HG03457 (cell line): ENCODE data around the gene SOX12.

Experiments
- ATAC-seq: cut with Tn5 transposase; IDR thresholded peaks from one replicate; pipeline ENCODE4 v1.9.1; 2021; ENCODE audit warnings: moderate number of reproducible peaks; ENCODE audit not compliant: unreplicated experiment

The SOX12 gene

DNA sequence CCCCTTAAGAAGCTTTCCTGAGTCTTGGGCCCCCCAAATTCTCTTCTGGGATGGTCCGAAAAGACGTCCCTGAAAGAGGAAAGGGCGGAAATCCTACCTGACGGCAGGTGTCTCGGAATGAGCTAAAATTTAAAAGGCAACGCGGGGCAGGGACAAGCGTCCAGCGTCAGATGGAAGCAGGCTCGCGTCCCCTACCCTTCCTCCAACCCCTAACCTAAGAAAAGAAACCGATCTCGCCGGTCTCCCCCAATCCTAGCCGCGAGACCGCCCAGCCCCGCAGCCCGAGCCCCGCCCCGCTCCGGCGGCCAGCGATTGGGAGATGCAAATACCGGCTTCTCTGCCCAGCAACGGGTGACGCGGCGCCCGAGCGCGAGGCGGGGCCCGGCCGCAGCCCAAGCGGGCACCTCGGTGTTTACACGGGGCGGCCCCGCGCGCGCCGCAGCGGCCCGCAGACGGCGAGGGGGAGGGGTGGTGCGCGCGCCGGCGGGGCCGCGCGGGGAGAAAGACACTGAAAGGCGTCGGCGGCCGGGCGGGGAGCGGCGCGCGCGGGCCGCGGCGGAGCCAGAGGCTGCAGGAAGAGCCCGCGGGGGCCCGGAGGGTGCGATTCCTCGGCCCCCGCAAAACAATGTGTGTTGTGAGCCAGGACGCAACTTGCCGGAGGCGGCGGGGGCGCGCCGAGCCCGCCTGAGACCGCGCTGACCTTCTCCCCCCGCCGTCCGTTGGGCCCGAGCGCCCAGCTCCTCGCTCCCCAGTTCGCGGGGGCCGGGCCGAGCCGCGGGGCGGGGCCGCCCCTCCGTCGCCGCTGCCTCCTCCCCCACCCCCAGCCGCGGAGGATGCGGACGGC, at the start of gene SOX12:
Gene SOX12, plus strand, starts transcription at position 508 of the 844 bp plus-strand sequence. CDS start 373 bp downstream, outside the sequence.
- ATAC-seq = peak; percentile 59

DNA sequence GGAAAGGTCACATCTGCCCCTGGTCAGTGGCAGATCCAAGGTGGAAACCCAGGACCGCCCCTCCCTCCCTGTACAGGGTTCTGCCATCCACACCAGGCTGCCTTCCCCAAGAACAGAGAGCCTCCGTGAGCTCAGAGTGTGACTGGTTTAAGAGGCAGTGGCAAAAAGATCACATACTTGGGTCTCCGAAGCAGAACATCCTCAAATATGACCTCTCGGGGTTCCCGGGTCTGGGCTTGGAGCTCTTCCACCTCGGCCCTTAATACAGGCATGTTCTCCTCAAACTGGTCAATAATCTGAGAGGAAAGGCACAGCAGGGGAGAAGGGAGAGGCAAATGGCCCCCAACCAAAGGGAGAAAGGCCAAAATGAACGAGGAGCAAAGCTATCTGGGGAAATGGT, 49.6 kb upstream of the SOX12 start:
- ATAC-seq = no peak

- no peak for ATAC-seq
Measured at GRCh38 chr20:276620-277495, 48.5 kb upstream of the SOX12 start.

DNA sequence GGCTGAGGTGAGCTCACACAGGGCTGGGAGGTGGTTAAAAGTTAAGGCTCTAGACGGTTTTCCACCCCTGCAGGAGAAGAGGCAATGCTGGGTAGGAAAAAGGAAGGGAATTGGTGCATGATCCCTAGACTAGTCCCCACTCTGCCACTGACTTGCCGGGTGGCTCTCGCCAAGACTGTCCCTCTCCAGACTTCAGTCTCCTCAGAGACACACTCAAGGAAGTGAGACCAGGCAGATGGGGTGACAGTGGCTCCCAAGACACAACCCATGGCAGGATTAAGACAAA, 47.9 kb upstream of the SOX12 start:
- ATAC-seq = no peak

DNA sequence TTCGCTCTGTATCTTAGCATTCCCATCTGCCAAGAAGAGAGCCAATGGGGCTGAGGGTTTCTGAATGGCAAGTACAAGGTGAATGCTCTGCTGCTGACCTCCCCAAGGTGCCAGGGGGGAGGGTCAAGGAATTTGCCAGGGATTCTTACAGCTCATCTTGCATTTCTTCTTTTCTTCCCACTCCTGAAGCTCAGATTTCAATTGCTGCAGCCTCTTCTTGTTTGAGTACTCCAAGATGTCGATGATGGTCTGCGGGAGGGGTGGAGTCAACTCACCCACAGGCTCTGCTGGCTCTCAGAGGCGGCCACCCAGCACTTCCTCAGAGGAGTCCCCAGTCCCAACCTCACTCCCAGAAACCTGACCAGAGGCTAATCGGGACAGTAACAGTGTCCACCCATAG, 47.2 kb upstream of the SOX12 start:
- ATAC-seq = no peak

GRCh38 chr20:278607-279571, 46.5 kb upstream of the SOX12 start:
- no peak for ATAC-seq

DNA sequence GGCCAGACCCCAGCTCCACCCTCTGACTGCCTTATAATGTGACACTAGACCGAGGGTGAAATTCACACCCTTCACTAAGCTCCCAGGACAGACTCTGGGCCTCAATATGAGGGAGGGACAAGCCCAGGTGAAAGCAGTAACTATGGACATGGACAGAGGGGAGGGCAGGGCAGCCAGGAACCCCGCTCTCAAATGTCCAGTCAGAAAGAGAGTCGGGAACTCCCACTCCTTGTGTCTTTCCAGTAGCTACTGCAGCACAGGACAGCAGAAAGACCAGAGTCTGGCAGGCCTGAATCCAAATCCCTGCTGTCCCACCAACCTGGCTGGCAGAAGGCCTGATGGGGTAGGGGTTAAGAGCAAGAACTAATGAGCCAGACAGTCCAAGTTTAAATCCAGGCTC, 41.2 kb upstream of the SOX12 start:
- ATAC-seq = no peak

DNA sequence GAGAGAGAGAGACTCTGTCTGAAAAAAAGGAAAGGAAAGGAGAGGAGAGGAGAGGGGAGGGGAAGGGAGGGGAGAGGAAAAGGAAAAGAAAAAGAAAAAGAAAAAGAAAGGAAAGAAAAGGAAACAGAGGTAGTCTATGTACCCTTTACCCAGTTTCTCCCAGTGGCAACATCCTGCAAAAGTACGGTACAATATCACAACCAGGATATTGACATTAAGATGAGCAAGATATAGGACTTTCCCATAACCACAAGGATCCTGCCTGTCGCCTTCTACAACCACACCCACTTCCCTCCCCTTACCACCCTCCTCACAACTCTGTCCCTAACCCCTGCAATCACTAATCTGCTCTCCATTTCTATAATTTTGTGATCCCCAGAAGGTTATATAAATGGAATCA, 38.8 kb upstream of the SOX12 start:
- no peak for ATAC-seq

GRCh38 chr20:288956-289692, 36.2 kb upstream of the SOX12 start:
- no peak for ATAC-seq

GRCh38 chr20:289693-290083, 35.7 kb upstream of the SOX12 start:
- no peak for ATAC-seq

- peak; percentile 65 for ATAC-seq
Measured at GRCh38 chr20:290084-290831, 35.1 kb upstream of the SOX12 start, which contains the start of gene C20orf96. Gene C20orf96, minus strand, starts transcription at chr20:290750. Its CDS starts 140 bp downstream, at chr20:290610.

- no peak for ATAC-seq
Measured at GRCh38 chr20:294602-295001, 30.8 kb upstream of the SOX12 start.

- ATAC-seq = no peak
Measured at GRCh38 chr20:295804-296203, 29.5 kb upstream of the SOX12 start.

- ATAC-seq = peak; percentile 69
Measured at GRCh38 chr20:297098-297924, 28.0 kb upstream of the SOX12 start, which contains the start of gene ZCCHC3. Gene ZCCHC3, plus strand, starts transcription at chr20:297570. Its CDS starts 17 bp downstream, at chr20:297587.

DNA sequence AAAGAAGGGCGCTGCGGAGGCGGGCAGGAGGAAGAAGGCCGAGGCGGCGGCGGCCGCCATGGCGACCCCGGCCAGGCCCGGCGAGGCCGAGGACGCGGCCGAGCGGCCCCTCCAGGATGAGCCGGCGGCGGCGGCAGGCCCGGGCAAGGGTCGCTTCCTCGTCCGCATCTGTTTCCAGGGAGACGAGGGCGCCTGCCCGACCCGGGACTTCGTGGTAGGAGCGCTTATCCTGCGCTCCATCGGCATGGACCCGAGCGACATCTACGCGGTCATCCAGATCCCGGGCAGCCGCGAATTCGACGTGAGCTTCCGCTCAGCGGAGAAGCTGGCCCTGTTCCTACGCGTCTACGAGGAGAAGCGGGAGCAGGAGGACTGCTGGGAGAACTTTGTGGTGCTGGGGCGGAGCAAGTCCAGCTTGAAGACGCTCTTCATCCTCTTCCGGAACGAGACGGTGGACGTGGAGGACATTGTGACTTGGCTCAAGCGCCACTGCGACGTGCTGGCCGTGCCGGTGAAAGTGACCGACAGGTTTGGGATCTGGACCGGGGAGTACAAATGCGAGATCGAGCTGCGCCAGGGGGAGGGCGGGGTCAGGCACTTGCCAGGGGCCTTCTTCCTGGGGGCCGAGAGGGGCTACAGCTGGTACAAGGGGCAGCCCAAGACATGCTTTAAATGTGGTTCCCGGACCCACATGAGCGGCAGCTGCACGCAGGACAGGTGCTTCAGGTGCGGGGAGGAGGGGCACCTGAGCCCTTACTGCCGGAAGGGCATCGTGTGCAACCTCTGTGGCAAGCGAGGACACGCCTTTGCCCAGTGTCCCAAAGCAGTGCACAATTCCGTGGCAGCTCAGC, 27.2 kb upstream of the SOX12 start:
- peak; percentile 14 for ATAC-seq

- no peak for ATAC-seq
Measured at GRCh38 chr20:298776-299391, 26.5 kb upstream of the SOX12 start.

DNA sequence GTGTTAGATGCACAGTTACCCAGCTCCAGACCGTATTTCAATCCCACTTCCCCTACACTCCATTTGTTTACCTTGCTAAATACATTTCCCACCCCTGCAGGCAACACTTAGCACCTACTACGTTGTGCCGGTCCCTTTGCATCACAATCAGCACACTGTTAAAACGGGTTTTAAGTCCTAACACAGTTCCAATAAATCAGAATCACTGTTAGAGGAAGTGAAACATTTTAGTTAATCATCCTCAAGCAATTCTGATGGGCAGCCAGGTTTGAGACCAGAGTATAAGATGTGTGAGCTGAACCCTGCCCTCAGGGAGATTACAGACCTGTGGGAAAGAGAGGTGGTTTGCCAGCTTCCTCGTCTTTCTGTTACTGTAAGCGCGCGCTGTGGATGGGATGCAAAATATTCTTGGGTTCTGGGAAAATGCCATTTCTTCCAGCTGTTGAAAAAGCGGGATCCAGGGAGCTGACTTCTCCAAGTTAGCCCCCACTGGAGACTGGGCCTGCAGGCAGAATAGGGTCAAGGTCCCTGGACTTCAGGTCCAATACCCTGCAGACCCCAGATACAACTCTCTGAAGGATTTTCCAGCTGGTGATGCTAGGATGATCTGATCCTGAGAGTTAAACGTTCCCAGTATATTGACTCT, 24.9 kb upstream of the SOX12 start:
- no peak for ATAC-seq
